HCT116 (cell line): ENCODE measurements around the gene DRC7.

Experiments
- POLR2AphosphoS5 ChIP-seq: IDR thresholded peaks from 2 replicates; pipeline ENCODE4 v1.6.1; 2011; ENCODE audit warnings: mild to moderate bottlenecking, low read depth, low read length, moderate library complexity
- RAD21 ChIP-seq: IDR thresholded peaks from 2 replicates; pipeline ENCODE4 v1.6.1; 2012; ENCODE audit warnings: low read depth, mild to moderate bottlenecking
- YY1 ChIP-seq: IDR thresholded peaks from 2 replicates; pipeline ENCODE4 v1.6.1; 2011; ENCODE audit warnings: low read length, low read depth, moderate library complexity, mild to moderate bottlenecking; ENCODE audit not compliant: insufficient replicate concordance; ENCODE audit errors: extremely low read depth
- TF ChIP-seq, protein P1 (sequence below), 3 experiments: fragments of 200-600 bp in 1 of 3; sonication (generic) in 1 of 3; IDR thresholded peaks in 2 of 3; conservative IDR thresholded peaks in 1 of 3; 2 replicates each; pipeline ENCODE4 v1.5.1; 2012 to 2017; ENCODE audit warnings: low read depth in 2 of 3, low read length in 2 of 3, antibody characterized with exemption in 1 of 3, borderline replicate concordance in 1 of 3, control low read depth in 1 of 3, mild to moderate bottlenecking in 1 of 3, mixed read lengths in 1 of 3, mixed run types in 1 of 3, moderate library complexity in 1 of 3; ENCODE audit not compliant: insufficient read depth in 1 of 3

DNA sequence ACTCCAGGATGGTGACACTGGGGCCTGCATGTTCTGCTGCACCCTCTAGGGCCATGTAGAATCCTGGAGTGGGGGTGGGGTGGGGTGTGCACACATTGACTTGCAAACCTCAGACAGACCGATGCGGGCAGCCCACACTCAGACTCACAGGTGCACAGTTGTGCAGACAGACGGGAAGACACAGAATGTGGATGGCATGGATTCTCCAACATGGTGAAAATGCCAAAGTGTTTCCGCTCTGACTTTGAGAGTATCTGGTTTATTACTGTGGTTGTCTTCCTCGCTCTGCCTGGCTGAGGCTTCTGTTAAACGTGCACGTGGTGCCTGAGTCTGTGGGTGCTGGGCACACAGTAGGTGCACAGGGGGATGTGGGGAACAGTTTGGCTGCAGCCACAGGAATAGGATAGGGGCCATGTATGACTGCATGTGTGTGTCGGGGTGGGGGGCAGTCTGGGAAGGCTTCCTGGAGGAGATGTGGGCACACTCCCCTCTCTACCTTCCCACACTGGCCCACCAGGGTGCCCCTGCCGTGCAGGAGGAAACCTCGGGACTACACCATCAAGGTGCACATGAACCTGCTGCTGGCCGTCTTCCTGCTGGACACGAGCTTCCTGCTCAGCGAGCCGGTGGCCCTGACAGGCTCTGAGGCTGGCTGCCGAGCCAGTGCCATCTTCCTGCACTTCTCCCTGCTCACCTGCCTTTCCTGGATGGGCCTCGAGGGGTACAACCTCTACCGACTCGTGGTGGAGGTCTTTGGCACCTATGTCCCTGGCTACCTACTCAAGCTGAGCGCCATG, 35.5 kb upstream of the DRC7 start:
- TF ChIP-seq, protein P1, sequence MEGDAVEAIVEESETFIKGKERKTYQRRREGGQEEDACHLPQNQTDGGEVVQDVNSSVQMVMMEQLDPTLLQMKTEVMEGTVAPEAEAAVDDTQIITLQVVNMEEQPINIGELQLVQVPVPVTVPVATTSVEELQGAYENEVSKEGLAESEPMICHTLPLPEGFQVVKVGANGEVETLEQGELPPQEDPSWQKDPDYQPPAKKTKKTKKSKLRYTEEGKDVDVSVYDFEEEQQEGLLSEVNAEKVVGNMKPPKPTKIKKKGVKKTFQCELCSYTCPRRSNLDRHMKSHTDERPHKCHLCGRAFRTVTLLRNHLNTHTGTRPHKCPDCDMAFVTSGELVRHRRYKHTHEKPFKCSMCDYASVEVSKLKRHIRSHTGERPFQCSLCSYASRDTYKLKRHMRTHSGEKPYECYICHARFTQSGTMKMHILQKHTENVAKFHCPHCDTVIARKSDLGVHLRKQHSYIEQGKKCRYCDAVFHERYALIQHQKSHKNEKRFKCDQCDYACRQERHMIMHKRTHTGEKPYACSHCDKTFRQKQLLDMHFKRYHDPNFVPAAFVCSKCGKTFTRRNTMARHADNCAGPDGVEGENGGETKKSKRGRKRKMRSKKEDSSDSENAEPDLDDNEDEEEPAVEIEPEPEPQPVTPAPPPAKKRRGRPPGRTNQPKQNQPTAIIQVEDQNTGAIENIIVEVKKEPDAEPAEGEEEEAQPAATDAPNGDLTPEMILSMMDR (IDR thresholded peaks at IDR 0.05 in 2 of 3, conservative IDR thresholded peaks at IDR 0.05 in 1 of 3; ENCODE audit: borderline replicate concordance in 1 of 3, insufficient read depth in 1 of 3, low read depth in 2 of 3, low read length in 2 of 3): no peak
- no peak for TF ChIP-seq YY1
- TF ChIP-seq POLR2AphosphoS5: no peak
- no peak for TF ChIP-seq RAD21
